GM18861 (cell line): ENCODE data around the gene HSP90AB1.
A peak's percentile ranks its signal among the peaks of the same experiment; 100 is the strongest.

ENCODE experiments used
- ATAC-seq: cut with Tn5 transposase; IDR thresholded peaks from one replicate; pipeline ENCODE4 v1.9.1; 2021; ENCODE audit not compliant: unreplicated experiment

The HSP90AB1 gene

GRCh38 chr6:44235269-44235668 lies 11.6 kb upstream of the HSP90AB1 start:
- ATAC-seq, result no peak

GRCh38 chr6:44235891-44236516 lies 10.9 kb upstream of the HSP90AB1 start:
- no peak for ATAC-seq

- ATAC-seq, result peak; percentile 46
These were observed 9.7 kb upstream of the HSP90AB1 start for GRCh38 chr6:44237021-44237812.

- peak; percentile 58 for ATAC-seq
These were observed 9.0 kb upstream of the HSP90AB1 start for GRCh38 chr6:44237813-44238433.

- ATAC-seq, result no peak
These were observed 8.1 kb upstream of the HSP90AB1 start for GRCh38 chr6:44238687-44239350.

- ATAC-seq, result no peak
These were observed 3.6 kb upstream of the HSP90AB1 start for GRCh38 chr6:44243345-44243744.

- ATAC-seq, result no peak
These were observed 1.4 kb upstream of the HSP90AB1 start for GRCh38 chr6:44245391-44245911.

GRCh38 chr6:44245912-44246662 lies 814 bp upstream of the HSP90AB1 start:
- peak; percentile 35 for ATAC-seq

- peak; percentile 22 for ATAC-seq
These were observed 719 bp downstream of the HSP90AB1 start for GRCh38 chr6:44247338-44248302.

GRCh38 chr6:44248579-44248978 lies 1.7 kb downstream of the HSP90AB1 start:
- ATAC-seq, result no peak

GRCh38 chr6:44249082-44249748 lies 2.3 kb downstream of the HSP90AB1 start:
- no peak for ATAC-seq

- no peak for ATAC-seq
These were observed 3.3 kb downstream of the HSP90AB1 start for GRCh38 chr6:44250067-44250717.

GRCh38 chr6:44250718-44251123 lies 3.8 kb downstream of the HSP90AB1 start:
- no peak for ATAC-seq

GRCh38 chr6:44251576-44252524 lies 4.9 kb downstream of the HSP90AB1 start:
- no peak for ATAC-seq

GRCh38 chr6:44253307-44254101 lies 6.6 kb downstream of the HSP90AB1 start:
- no peak for ATAC-seq
